OCI-LY1 (cell line): ENCODE results near the gene UTP20.

Source experiments
- H2AFZ ChIP-seq: fragments of 200-600 bp; sonication (generic), shearing (Covaris generic); 2 replicates; pipeline ENCODE4 v1.6.0; 2014; ENCODE audit warnings: antibody characterized with exemption, mild to moderate bottlenecking, low read length
- H3F3A ChIP-seq: fragments of 200-600 bp; sonication (generic), shearing (Covaris generic); 2 replicates; pipeline ENCODE4 v1.6.0; 2014; ENCODE audit warnings: mild to moderate bottlenecking, antibody characterized with exemption, low read length, moderate library complexity; ENCODE audit not compliant: insufficient read depth
- H3K27ac ChIP-seq: fragments of 200-600 bp; sonication (generic); 2 replicates; pipeline ENCODE4 v1.5.1; 2014; ENCODE audit warnings: low read length, mixed run types, mild to moderate bottlenecking, low read depth; ENCODE audit not compliant: poor library complexity, severe bottlenecking
- H3K27me3 ChIP-seq: fragments of 200-600 bp; sonication (generic); 2 replicates; pipeline ENCODE4 v1.6.0; 2014; ENCODE audit warnings: antibody characterized with exemption, mild to moderate bottlenecking, low read length, moderate library complexity; ENCODE audit not compliant: insufficient read depth
- H3K36me3 ChIP-seq: fragments of 200-600 bp; sonication (generic); 2 replicates; pipeline ENCODE4 v1.6.1; 2014; ENCODE audit warnings: mild to moderate bottlenecking, antibody characterized with exemption, low read length, moderate library complexity, mixed read lengths; ENCODE audit not compliant: insufficient read depth
- H3K4me1 ChIP-seq: fragments of 200-600 bp; sonication (generic); 2 replicates; pipeline ENCODE4 v1.5.1; 2014; ENCODE audit warnings: mild to moderate bottlenecking, low read length, moderate library complexity; ENCODE audit not compliant: insufficient read depth, severe bottlenecking
- H3K4me2 ChIP-seq: fragments of 200-600 bp; sonication (generic), shearing (Covaris generic); 2 replicates; pipeline ENCODE4 v1.6.1; 2014; ENCODE audit warnings: low read length
- H3K4me3 ChIP-seq: fragments of 200-600 bp; sonication (generic); 2 replicates; pipeline ENCODE4 v1.5.1; 2014; ENCODE audit warnings: low read length, low read depth, mild to moderate bottlenecking, mixed read lengths; ENCODE audit not compliant: poor library complexity, severe bottlenecking
- H3K79me2 ChIP-seq: fragments of 200-600 bp; shearing (Covaris generic); 2 replicates; pipeline ENCODE4 v1.6.1; 2016; ENCODE audit warnings: mixed run types, low read length, mixed read lengths; ENCODE audit not compliant: insufficient read depth
- H3K9ac ChIP-seq: fragments of 200-600 bp; sonication (generic), shearing (Covaris generic); 2 replicates; pipeline ENCODE4 v1.6.1; 2014; ENCODE audit warnings: mild to moderate bottlenecking, low read length, mixed read lengths
- H3K9me2 ChIP-seq: fragments of 200-600 bp; sonication (generic), shearing (Covaris generic); 2 replicates; pipeline ENCODE4 v1.6.1; 2014; ENCODE audit warnings: low read depth, mild to moderate bottlenecking, low read length, mixed read lengths
- H3K9me3 ChIP-seq: fragments of 200-600 bp; shearing (Covaris generic); 2 replicates; pipeline ENCODE4 v1.6.1; 2014; ENCODE audit warnings: low read length, mixed read lengths
- H4K20me1 ChIP-seq: fragments of 200-600 bp; sonication (generic), shearing (Covaris generic); 2 replicates; pipeline ENCODE4 v1.6.0; 2016; ENCODE audit warnings: mild to moderate bottlenecking, low read length; ENCODE audit not compliant: insufficient read depth
- EZH2 ChIP-seq: fragments of 200-600 bp; sonication (generic), shearing (Covaris generic); IDR thresholded peaks from 2 replicates; pipeline ENCODE4 v1.8.0; 2017; ENCODE audit warnings: borderline replicate concordance, mixed run types, mild to moderate bottlenecking, antibody characterized with exemption, low read length, moderate library complexity, mixed read lengths
- TF ChIP-seq, protein P1 (sequence below): fragments of 200-600 bp; sonication (generic), shearing (Covaris generic); IDR thresholded peaks from 2 replicates; pipeline ENCODE4 v1.5.1; 2017; ENCODE audit warnings: mild to moderate bottlenecking, antibody characterized with exemption, low read length, moderate library complexity, mixed read lengths

The UTP20 gene

DNA sequence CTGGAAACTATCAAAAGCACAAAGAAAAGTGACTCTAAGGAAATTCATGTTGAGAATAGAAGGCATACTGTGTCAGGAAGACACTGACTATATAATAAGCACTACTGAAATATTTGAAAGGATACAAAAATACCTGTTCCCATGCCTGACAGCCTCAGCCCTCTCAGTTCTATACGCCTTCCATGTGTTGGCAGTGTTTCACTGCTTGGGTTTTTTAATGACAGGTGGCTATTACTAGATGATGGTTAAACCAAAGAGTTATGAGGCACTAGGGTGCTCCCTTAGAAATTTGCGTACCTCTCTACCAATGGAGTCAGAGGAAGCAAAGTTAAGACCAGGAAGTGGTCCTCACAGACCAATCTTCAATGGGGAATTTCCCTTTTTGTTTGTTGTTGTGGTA is 44.2 kb upstream of the UTP20 start:
- Histone ChIP-seq H3K27ac (no peak overlapping the region), H3F3A (no peaks in the 10 kb centered on the region), H3K4me2 (no peak overlapping the region), H3K9ac (no peak overlapping the region), H3K36me3 (no peaks in the 10 kb centered on the region; the same call in 1 of the 2 replicates), H3K9me3 (no peaks in the 10 kb centered on the region; the same call in 1 of the 2 replicates), H4K20me1 (no peaks in the 10 kb centered on the region), H3K4me3 (no peak overlapping the region), H2AFZ (no peak overlapping the region), H3K27me3 (no peaks in the 10 kb centered on the region), H3K79me2 (no peaks in the 10 kb centered on the region), H3K9me2 (no peaks in the 10 kb centered on the region), H3K4me1 (no peaks in the 10 kb centered on the region)
- TF ChIP-seq EZH2, result no peak
- TF ChIP-seq, protein P1, sequence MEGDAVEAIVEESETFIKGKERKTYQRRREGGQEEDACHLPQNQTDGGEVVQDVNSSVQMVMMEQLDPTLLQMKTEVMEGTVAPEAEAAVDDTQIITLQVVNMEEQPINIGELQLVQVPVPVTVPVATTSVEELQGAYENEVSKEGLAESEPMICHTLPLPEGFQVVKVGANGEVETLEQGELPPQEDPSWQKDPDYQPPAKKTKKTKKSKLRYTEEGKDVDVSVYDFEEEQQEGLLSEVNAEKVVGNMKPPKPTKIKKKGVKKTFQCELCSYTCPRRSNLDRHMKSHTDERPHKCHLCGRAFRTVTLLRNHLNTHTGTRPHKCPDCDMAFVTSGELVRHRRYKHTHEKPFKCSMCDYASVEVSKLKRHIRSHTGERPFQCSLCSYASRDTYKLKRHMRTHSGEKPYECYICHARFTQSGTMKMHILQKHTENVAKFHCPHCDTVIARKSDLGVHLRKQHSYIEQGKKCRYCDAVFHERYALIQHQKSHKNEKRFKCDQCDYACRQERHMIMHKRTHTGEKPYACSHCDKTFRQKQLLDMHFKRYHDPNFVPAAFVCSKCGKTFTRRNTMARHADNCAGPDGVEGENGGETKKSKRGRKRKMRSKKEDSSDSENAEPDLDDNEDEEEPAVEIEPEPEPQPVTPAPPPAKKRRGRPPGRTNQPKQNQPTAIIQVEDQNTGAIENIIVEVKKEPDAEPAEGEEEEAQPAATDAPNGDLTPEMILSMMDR, result no peak

DNA sequence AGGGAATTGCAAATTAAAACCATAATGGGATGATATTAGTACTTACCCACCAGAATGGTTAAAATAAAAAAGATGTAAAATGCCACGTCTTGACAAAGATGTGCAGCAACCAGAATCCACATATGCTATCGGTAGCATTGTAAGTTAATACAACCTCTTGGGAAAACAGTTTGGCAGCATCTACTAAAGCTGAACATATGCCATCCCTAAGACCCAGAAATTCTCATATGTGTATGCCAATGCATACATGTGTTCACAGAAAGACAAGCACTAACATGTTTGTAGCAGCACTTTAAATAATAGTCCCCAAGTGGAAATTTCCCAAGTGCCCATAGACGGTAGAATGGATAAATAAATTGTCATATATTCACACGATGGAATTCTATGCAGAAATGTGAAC is 41.6 kb upstream of the UTP20 start:
- H3K79me2 ChIP-seq, result no peaks in the 10 kb centered on the region
- no peak for TF ChIP-seq EZH2
- TF ChIP-seq, protein P1, result no peak

DNA sequence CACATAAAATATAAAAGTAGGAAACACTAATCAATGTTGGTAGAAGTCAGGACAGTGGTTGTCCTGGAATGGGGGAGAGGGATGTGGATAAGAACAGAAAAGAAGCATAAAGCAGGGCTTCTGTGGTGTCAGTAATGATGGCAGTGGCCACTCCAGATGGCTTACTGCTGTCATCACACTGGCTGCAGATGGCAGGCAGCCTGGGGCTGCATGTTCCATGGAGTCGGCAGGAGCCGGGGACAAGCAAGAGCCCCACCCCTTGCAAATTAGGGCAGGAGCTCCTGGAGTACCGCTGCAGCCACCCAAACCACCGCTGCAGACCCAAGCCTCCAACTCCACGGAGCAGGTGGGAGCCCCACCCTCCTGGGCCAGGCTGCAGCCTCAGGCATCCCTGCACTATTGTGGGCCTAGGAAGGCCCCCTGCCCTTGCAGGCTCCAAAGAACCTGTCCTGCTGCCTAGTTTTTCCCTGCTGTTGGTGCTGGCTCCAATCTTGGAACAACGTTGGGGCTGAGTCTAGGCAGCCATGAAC is 41.0 kb upstream of the UTP20 start:
- no peaks in the 10 kb centered on the region for H3K79me2 ChIP-seq
- no peaks in the 10 kb centered on the region; the same call in 1 of the 2 replicates for H3K9me3 ChIP-seq
- H3K9me2 ChIP-seq, result no peaks in the 10 kb centered on the region
- H3K4me1 ChIP-seq, result no peaks in the 10 kb centered on the region
- H3F3A ChIP-seq, result no peaks in the 10 kb centered on the region
- H3K27me3 ChIP-seq, result no peaks in the 10 kb centered on the region
- no peak overlapping the region for H2AFZ ChIP-seq
- H3K27ac ChIP-seq, result no peak overlapping the region
- H3K4me3 ChIP-seq, result no peak overlapping the region
- no peaks in the 10 kb centered on the region for H4K20me1 ChIP-seq
- H3K4me2 ChIP-seq, result no peak overlapping the region
- TF ChIP-seq EZH2, result no peak
- TF ChIP-seq, protein P1, result no peak
- H3K9ac ChIP-seq, result no peak overlapping the region
- H3K36me3 ChIP-seq, result no peaks in the 10 kb centered on the region; the same call in 1 of the 2 replicates

More for the DNA sequence above, 41.6 kb upstream of the UTP20 start:
- H3K36me3 ChIP-seq, result no peaks in the 10 kb centered on the region; the same call in 1 of the 2 replicates
- no peaks in the 10 kb centered on the region; the same call in 1 of the 2 replicates for H3K9me3 ChIP-seq
- no peaks in the 10 kb centered on the region for H3K9me2 ChIP-seq
- H2AFZ ChIP-seq, result no peak overlapping the region
- H3K4me1 ChIP-seq, result no peaks in the 10 kb centered on the region
- no peak overlapping the region for H3K27ac ChIP-seq
- H4K20me1 ChIP-seq, result no peaks in the 10 kb centered on the region
- H3F3A ChIP-seq, result no peaks in the 10 kb centered on the region
- no peak overlapping the region for H3K9ac ChIP-seq
- H3K27me3 ChIP-seq, result no peaks in the 10 kb centered on the region
- H3K4me2 ChIP-seq, result no peak overlapping the region
- no peak overlapping the region for H3K4me3 ChIP-seq
